Ammon's horn (tissue), 1 donor: ENCODE results near the gene FRMD1.
A peak's percentile ranks its signal among the peaks of the same experiment; 100 is the strongest.
"Not testable (repeated sequence)": the region's sequence is repeated elsewhere in the genome, so short reads cannot be mapped to it uniquely, and the experiment has no call there.

Experiments
- DNase-seq: peaks from one replicate; pipeline ENCODE4 v3.0.0-alpha.2; 2016; ENCODE audit warnings: low spot score

The FRMD1 gene

GRCh38 chr6:168078175-168078942 is 653 bp downstream of the FRMD1 start:
- DNase-seq, result peak; percentile 23

GRCh38 chr6:168077401-168077800 is 1.6 kb downstream of the FRMD1 start:
- not testable (repeated sequence) for DNase-seq

DNA sequence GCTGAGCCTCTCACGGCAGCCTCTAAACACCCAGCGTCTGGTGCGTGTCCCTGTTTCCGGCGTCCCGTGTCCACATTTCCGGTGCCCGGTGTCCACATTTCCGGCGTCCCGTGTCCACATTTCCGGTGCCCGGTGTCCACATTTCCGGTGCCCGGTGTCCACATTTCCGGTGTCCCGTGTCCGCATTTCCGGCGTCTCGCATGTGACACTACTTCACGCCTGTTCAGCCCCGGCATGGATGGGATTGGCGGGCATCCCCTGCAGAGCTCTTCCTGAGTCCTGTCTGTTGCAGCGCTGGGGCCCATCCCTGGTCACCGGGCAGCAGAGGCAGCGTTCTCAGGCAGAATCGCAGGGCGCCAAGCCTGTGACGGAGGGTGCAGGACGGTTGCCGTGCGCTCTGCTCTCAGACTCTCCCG is 3.2 kb downstream of the FRMD1 start:
- no peak for DNase-seq

DNA sequence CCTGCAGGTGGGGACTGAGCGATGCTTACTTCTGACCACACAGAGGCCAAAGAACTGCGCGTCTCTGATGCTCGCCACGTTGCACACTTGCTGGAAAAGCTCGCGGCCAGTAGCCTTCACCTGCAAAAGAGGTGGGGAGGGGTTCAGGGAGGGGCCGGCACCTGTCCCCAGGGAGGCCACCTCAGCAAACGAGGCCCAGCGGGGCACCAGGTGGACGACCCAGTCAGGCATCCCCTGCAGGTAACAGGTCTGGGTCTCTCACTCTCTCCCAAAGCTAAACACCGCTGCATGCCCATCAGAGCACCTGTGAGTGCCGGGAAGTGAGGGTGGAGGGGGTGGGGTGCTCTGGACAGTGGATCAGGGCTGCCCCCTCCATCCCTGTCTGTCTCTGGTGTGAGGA is 3.8 kb downstream of the FRMD1 start:
- DNase-seq, result no peak

GRCh38 chr6:168073937-168074730 is 4.9 kb downstream of the FRMD1 start:
- DNase-seq, result no peak

DNA sequence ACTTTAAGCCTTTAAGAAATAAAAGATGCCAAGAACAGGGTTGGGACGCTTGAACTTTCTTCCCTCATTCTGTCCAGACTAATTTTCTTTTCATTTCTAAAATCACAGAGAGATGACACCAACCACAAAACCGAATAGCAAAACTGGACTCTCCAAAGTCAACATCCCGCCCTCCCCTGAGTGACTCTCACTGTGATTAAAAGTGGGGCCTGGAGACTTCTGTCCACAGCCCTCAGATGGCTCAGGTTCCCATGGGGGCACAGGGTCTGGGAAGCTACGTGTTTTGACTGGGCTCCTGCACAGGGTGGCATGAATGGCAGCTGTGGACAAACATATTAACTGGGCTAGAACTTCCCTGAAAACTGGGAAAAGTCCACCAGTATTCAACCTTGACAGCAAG is 6.3 kb downstream of the FRMD1 start:
- no peak for DNase-seq

DNA sequence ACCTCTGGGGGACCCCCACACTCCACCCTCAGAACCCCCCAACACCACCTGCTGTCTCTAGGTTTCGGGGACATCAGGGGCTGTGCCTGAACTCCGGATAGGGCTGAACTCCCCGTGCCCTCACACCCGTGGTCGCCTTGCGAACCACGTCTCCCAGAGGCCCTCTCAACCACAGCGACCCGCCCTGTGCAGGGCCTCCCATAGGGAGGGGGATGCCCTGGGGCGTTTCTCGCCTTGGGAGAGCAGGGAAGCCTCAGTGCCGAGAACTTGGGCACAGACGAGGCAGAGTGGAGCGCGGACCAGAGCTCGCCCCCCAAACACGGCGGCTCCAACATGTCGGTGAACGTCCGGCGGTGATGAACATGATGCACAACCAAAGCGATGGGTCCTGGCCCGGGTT is 6.8 kb downstream of the FRMD1 start:
- no peak for DNase-seq

GRCh38 chr6:168071620-168072019 is 7.4 kb downstream of the FRMD1 start:
- no peak for DNase-seq

- no peak for DNase-seq
Measured at GRCh38 chr6:168070804-168071203, 8.2 kb downstream of the FRMD1 start.

DNA sequence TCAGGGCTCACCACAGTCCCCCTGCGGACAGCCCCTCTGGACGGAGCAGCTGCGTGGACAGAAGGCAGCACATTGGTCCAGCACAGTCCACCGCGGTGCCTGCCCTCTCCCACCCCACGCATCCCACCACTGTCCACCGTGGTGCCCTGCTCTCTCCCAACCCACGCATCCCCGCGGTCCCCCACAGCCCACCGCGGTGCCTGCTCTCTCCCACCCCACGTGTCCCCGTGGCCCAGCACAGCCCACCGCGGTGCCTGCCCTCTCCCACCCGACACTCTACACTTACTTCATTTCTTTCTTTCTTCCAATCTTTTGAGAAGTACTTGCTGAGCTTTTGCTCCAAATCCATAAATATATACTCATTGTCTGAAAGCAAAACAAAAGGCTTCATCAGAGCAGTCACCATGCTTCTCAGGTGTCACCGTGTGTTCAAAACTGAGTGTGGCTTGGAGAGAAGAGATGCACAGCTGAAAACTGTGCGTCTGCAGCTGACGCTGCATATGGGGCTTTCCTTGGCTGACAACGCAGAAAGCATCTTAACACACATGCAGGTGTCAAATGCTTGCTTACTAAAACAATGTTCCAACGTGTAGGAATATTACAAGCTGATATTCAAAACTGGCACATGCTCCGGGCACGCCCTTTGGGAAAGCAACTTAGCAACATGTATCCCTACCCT is 11.8 kb downstream of the FRMD1 start:
- DNase-seq, result no peak

DNA sequence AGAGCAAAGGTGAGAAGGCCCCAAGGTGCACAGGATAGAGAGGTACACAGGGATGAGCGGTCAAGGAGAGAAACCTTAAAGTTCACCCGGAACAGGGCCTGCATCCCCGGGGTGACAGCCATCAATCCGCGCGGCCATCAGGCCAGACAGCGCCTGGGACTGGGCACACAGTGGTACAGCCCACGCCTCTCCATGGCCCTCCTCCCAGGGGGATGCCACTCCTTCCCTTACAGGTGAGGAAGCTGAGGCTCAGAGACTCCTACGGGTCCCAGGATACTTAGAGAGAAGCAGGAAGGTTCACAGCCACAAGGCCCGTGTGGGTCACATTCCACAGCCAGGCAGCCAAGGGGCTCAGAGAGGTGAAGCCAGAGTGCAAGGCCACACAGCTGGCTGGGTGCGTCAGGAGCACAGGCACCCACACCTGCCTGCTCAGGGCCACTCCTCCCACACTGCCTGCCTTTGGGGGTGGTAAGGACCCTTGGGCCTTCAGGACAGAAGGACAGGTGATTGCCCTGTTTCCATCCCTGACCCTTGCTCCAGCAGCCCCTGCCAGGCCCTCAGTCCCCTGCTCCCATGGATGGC is 14.7 kb downstream of the FRMD1 start:
- DNase-seq, result no peak

- no peak for DNase-seq
Measured at GRCh38 chr6:168063431-168063830, 15.6 kb downstream of the FRMD1 start.

GRCh38 chr6:168062346-168063289 is 16.4 kb downstream of the FRMD1 start:
- DNase-seq, result no peak

GRCh38 chr6:168061269-168062210 is 17.5 kb downstream of the FRMD1 start:
- DNase-seq, result no peak

GRCh38 chr6:168060521-168060931 is 18.5 kb downstream of the FRMD1 start:
- peak; percentile 84 for DNase-seq

GRCh38 chr6:168058691-168059551 is 20.1 kb downstream of the FRMD1 start:
- no peak for DNase-seq

- no peak for DNase-seq
Measured at GRCh38 chr6:168057836-168058235, 21.2 kb downstream of the FRMD1 start.

- DNase-seq, result no peak
Measured at GRCh38 chr6:168056892-168057527, 22.0 kb downstream of the FRMD1 start.
